Measurements from ENCODE around the gene ZNF883. TPM values are rescaled to one million over a fixed set of nuclear protein-coding genes. Genes with fewer than 3 reads are reported as not detected.
A peak's percentile ranks its signal among the peaks of the same experiment; 100 is the strongest.

ZNF883 gene
- total RNA-seq, 1 experiment from 2014 or later, result 2.0 TPM

GRCh38 chr9:113012492-113012891, 500 bp upstream of the ZNF883 start:
- peaks cover 6% of the 10 kb centered on the region for H3K9me3 Mint-ChIP-seq (ENCODE audit: low read depth, unreplicated experiment)
- no peak overlapping the region for H3K27ac Mint-ChIP-seq (ENCODE audit: unreplicated experiment)
- H3K4me3 Mint-ChIP-seq (ENCODE audit: low read depth, unreplicated experiment), result peak overlapping the region; percentile 64
- BruUV-seq (replicated peaks), result no TSS peak
- peaks cover 4% of the 10 kb centered on the region for H3K36me3 Mint-ChIP-seq (ENCODE audit: insufficient read depth, unreplicated experiment)
- CTCF ChIA-PET, result no interaction called here
- no peaks in the 10 kb centered on the region for H3K4me1 Mint-ChIP-seq (ENCODE audit: low read depth, unreplicated experiment)
- intact Hi-C loops (cut with micrococcal nuclease; ENCODE audit: unreplicated experiment), result no loop called here
- DNase-seq, result no peak
- TF ChIP-seq CTCF (IDR thresholded peaks at IDR 0.05; ENCODE audit: unreplicated experiment), result no peak
- peaks cover 12% of the 10 kb centered on the region for H3K27me3 Mint-ChIP-seq (ENCODE audit: unreplicated experiment)

- no peak for DNase-seq
- Mint-ChIP-seq H3K36me3 (ENCODE audit: insufficient read depth, unreplicated experiment) (no peaks in the 10 kb centered on the region), H3K27me3 (ENCODE audit: unreplicated experiment) (no peaks in the 10 kb centered on the region), H3K9me3 (ENCODE audit: low read depth, unreplicated experiment) (peaks cover 13% of the 10 kb centered on the region), H3K4me1 (ENCODE audit: low read depth, unreplicated experiment) (no peaks in the 10 kb centered on the region), H3K4me3 (ENCODE audit: low read depth, unreplicated experiment) (no peak overlapping the region), H3K27ac (ENCODE audit: unreplicated experiment) (no peak overlapping the region)
- no TSS peak for BruUV-seq (replicated peaks)
- no peak for TF ChIP-seq CTCF (IDR thresholded peaks at IDR 0.05; ENCODE audit: unreplicated experiment)
- CTCF ChIA-PET, result no interaction called here
- intact Hi-C loops (cut with micrococcal nuclease; ENCODE audit: unreplicated experiment), result no loop called here
These were observed 6.2 kb downstream of the ZNF883 start for GRCh38 chr9:113005777-113006176.

DNA sequence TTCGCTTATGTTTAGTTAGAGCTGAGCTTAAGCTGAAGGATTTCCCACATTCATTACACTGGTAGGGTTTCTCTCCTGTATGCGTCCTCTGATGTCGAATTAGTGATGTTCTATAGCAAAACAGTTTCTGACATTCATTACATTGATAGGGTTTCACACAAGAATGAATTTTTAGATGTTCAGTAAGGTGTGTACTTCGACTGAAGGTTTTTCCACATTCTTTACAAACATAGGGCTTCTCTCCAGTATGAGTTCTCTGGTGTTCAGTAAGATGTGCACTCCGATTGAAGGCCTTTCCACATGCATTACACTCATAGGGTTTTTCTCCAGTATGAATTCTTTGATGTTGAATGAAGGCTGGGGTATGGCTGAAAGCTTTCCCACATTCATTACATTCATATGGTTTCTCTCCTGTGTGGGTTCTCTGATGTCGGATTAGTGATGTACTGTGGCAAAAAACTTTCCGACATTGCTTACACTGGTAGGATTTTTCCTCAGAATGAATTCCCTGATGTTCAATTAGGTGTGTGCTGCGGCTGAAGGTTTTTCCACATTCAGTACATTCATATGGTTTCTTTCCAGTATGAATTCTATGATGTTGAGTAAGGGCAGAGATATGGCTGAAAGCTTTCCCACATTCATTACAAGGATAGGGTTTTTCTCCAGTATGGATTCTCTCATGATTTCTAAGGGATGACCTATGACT, 14.6 kb downstream of the ZNF883 start:
- no peak for DNase-seq
- H3K27me3 Mint-ChIP-seq (ENCODE audit: unreplicated experiment), result no peaks in the 10 kb centered on the region
- no peak for TF ChIP-seq CTCF (IDR thresholded peaks at IDR 0.05; ENCODE audit: unreplicated experiment)
- H3K4me1 Mint-ChIP-seq (ENCODE audit: low read depth, unreplicated experiment), result no peaks in the 10 kb centered on the region
- CTCF ChIA-PET, result no interaction called here
- no peaks in the 10 kb centered on the region for H3K36me3 Mint-ChIP-seq (ENCODE audit: insufficient read depth, unreplicated experiment)
- BruUV-seq (replicated peaks), result no TSS peak
- H3K9me3 Mint-ChIP-seq (ENCODE audit: low read depth, unreplicated experiment), result peaks cover 28% of the 10 kb centered on the region
- no peak overlapping the region for H3K4me3 Mint-ChIP-seq (ENCODE audit: low read depth, unreplicated experiment)
- intact Hi-C loops (cut with micrococcal nuclease; ENCODE audit: unreplicated experiment), result no loop called here
- no peak overlapping the region for H3K27ac Mint-ChIP-seq (ENCODE audit: unreplicated experiment)

- TF ChIP-seq CTCF (IDR thresholded peaks at IDR 0.05; ENCODE audit: unreplicated experiment), result no peak
- Mint-ChIP-seq H3K4me1 (ENCODE audit: low read depth, unreplicated experiment) (no peaks in the 10 kb centered on the region), H3K27ac (ENCODE audit: unreplicated experiment) (no peak overlapping the region), H3K36me3 (ENCODE audit: insufficient read depth, unreplicated experiment) (no peaks in the 10 kb centered on the region), H3K9me3 (ENCODE audit: low read depth, unreplicated experiment) (no peaks in the 10 kb centered on the region), H3K27me3 (ENCODE audit: unreplicated experiment) (peaks cover 36% of the 10 kb centered on the region), H3K4me3 (ENCODE audit: low read depth, unreplicated experiment) (no peak overlapping the region)
- DNase-seq, result peak; percentile 4
- intact Hi-C loops (cut with micrococcal nuclease; ENCODE audit: unreplicated experiment), result loop anchor here (2.0 kb wide), 1 partner anchor 47 kb away; no protein-coding TSS in a partner anchor
- BruUV-seq (replicated peaks), result no TSS peak
- CTCF ChIA-PET, result no interaction called here
These were observed 40.6 kb downstream of the ZNF883 start for GRCh38 chr9:112971415-112971814.

Measured in Calu3 (cell line).